Vagina (tissue), 2 donors: Measurements from ENCODE around the gene AGMAT.

ENCODE experiments used
- POLR2A ChIP-seq, 2 donors: fragments of 450-650 bp; IDR thresholded peaks; one replicate each; pipeline ENCODE4 v1.6.1; 2017; ENCODE audit warnings: antibody characterized with exemption in 2 of 2, mild to moderate bottlenecking in 2 of 2, moderate library complexity in 2 of 2
- POLR2AphosphoS5 ChIP-seq, 2 donors: sonication (generic); formaldehyde crosslinking; IDR thresholded peaks; one replicate each; pipeline ENCODE4 v1.9.0; 2017; ENCODE audit warnings: antibody characterized with exemption in 2 of 2, mild to moderate bottlenecking in 2 of 2, low read depth in 1 of 2; ENCODE audit not compliant: insufficient read depth in 1 of 2
- TF ChIP-seq, protein P1 (sequence below), 3 experiments: fragments of 450-650 bp in 2 of 3; fragments of 200-600 bp in 1 of 3; sonication (generic) in 1 of 3; IDR thresholded peaks; one replicate each; pipeline ENCODE4 v1.5.1; 2017 to 2019; ENCODE audit warnings: antibody characterized with exemption in 3 of 3, mild to moderate bottlenecking in 2 of 3, moderate library complexity in 2 of 3

DNA sequence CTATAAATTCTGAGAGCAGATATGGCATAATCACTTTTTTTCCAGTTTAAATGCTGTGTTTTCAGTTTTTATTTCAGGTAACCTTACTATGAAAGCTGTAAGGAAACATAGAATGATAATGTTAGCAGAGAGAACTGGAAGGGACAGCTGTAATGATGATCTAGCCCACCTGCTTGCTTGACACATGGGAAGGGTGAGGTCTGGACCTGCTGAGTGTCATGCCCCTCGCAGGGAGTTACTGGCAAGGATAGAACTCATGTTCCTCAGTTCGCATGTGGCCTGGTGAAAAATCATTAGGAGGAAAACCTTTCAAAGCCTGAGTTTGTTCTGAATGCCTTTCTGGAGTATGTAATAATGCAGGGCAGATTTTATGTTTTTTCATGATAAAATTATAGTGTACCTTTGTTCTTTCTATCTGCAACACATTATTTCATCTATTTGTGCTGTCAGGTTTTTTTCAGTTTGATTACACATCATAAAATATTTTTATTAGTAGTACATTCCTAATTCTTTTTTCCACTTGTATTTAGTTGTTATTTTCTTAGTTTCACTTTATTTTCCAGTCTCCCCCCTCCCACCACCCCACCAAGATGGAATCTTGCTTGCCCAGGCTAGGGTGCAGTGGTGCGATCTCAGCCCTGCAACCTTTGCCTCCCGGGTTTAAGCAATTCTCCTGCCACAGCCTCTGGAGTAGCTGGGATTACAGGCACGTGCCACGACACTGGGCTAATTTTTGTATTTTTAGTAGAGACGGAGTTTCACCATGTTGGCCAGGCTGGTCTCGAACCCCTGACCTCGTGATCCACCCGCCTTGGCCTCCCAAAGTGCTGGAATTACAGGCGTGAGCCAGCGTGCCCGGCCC is 40.4 kb upstream of the AGMAT start:
- TF ChIP-seq, protein P1, sequence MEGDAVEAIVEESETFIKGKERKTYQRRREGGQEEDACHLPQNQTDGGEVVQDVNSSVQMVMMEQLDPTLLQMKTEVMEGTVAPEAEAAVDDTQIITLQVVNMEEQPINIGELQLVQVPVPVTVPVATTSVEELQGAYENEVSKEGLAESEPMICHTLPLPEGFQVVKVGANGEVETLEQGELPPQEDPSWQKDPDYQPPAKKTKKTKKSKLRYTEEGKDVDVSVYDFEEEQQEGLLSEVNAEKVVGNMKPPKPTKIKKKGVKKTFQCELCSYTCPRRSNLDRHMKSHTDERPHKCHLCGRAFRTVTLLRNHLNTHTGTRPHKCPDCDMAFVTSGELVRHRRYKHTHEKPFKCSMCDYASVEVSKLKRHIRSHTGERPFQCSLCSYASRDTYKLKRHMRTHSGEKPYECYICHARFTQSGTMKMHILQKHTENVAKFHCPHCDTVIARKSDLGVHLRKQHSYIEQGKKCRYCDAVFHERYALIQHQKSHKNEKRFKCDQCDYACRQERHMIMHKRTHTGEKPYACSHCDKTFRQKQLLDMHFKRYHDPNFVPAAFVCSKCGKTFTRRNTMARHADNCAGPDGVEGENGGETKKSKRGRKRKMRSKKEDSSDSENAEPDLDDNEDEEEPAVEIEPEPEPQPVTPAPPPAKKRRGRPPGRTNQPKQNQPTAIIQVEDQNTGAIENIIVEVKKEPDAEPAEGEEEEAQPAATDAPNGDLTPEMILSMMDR (IDR thresholded peaks at IDR 0.05): no peak
- no peak for TF ChIP-seq POLR2A (IDR thresholded peaks at IDR 0.05)
- TF ChIP-seq POLR2AphosphoS5 (IDR thresholded peaks at IDR 0.05; ENCODE audit: insufficient read depth in 1 of 2, low read depth in 1 of 2): no peak
